ENCODE results near the gene WWOX.

DNA sequence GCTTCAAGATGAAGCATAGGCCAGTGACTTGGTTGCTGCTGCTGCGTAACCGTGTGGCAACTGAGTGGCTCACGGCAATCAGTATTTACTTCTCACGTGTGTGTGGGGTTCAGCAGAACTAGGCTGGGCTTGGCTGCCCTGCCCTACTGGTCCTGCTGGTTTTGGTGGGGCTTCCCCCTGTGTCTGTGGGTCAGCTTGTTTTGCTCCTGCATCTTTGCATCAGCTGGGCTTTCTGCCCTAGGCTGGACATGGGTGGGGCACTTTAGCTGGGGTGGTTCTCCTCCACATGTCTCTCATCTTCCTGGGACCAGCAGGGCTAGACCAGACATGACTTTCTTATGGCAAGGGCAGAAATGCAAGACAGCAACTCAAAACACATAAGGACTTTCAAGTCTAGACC is 950.6 kb downstream of the WWOX start:
- TF ChIP-seq POLR2A (IDR thresholded peaks at IDR 0.05) = no peak
- TF ChIP-seq, protein P1, sequence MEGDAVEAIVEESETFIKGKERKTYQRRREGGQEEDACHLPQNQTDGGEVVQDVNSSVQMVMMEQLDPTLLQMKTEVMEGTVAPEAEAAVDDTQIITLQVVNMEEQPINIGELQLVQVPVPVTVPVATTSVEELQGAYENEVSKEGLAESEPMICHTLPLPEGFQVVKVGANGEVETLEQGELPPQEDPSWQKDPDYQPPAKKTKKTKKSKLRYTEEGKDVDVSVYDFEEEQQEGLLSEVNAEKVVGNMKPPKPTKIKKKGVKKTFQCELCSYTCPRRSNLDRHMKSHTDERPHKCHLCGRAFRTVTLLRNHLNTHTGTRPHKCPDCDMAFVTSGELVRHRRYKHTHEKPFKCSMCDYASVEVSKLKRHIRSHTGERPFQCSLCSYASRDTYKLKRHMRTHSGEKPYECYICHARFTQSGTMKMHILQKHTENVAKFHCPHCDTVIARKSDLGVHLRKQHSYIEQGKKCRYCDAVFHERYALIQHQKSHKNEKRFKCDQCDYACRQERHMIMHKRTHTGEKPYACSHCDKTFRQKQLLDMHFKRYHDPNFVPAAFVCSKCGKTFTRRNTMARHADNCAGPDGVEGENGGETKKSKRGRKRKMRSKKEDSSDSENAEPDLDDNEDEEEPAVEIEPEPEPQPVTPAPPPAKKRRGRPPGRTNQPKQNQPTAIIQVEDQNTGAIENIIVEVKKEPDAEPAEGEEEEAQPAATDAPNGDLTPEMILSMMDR (IDR thresholded peaks at IDR 0.05) = no peak
